ENCODE results near the gene PIK3R6.

The PIK3R6 gene

GRCh38 chr17:8837563-8838075 is 29.9 kb downstream of the PIK3R6 start:
- H3K36me3 ChIP-seq (ENCODE audit: insufficient read depth), result no peaks in the 10 kb centered on the region
- no peak overlapping the region for H3K9ac ChIP-seq

GRCh38 chr17:8836821-8837562 is 30.5 kb downstream of the PIK3R6 start:
- Histone ChIP-seq H4K20me1 (ENCODE audit: insufficient read depth) (no peaks in the 10 kb centered on the region), H3K4me3 (IDR thresholded peaks at IDR 0.05; ENCODE audit: insufficient read depth, low read depth, low read length) (no peak overlapping the region), H3K27me3 (ENCODE audit: insufficient read depth, low read depth) (no peaks in the 10 kb centered on the region), H3K79me2 (ENCODE audit: insufficient read depth, low read depth) (no peaks in the 10 kb centered on the region), H3K4me2 (no peak overlapping the region), H3K9ac (no peak overlapping the region), H3K4me1 (ENCODE audit: low read depth, poor library complexity, severe bottlenecking) (no peaks in the 10 kb centered on the region), H2AFZ (ENCODE audit: low read depth) (no peak overlapping the region), H3K36me3 (ENCODE audit: insufficient read depth) (no peaks in the 10 kb centered on the region), H3K27ac (no peak overlapping the region)
- TF ChIP-seq, protein P1, sequence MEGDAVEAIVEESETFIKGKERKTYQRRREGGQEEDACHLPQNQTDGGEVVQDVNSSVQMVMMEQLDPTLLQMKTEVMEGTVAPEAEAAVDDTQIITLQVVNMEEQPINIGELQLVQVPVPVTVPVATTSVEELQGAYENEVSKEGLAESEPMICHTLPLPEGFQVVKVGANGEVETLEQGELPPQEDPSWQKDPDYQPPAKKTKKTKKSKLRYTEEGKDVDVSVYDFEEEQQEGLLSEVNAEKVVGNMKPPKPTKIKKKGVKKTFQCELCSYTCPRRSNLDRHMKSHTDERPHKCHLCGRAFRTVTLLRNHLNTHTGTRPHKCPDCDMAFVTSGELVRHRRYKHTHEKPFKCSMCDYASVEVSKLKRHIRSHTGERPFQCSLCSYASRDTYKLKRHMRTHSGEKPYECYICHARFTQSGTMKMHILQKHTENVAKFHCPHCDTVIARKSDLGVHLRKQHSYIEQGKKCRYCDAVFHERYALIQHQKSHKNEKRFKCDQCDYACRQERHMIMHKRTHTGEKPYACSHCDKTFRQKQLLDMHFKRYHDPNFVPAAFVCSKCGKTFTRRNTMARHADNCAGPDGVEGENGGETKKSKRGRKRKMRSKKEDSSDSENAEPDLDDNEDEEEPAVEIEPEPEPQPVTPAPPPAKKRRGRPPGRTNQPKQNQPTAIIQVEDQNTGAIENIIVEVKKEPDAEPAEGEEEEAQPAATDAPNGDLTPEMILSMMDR (conservative IDR thresholded peaks at IDR 0.05; ENCODE audit: low read depth, low read length), result no peak

More at GRCh38 chr17:8837563-8838075, 29.9 kb downstream of the PIK3R6 start:
- Histone ChIP-seq H3K4me3 (IDR thresholded peaks at IDR 0.05; ENCODE audit: insufficient read depth, low read depth, low read length) (no peak overlapping the region), H3K27me3 (ENCODE audit: insufficient read depth, low read depth) (no peaks in the 10 kb centered on the region), H4K20me1 (ENCODE audit: insufficient read depth) (no peaks in the 10 kb centered on the region), H3K4me2 (no peak overlapping the region), H3K4me1 (ENCODE audit: low read depth, poor library complexity, severe bottlenecking) (no peaks in the 10 kb centered on the region), H2AFZ (ENCODE audit: low read depth) (no peak overlapping the region), H3K27ac (no peak overlapping the region), H3K79me2 (ENCODE audit: insufficient read depth, low read depth) (no peaks in the 10 kb centered on the region)
- TF ChIP-seq, protein P1 (conservative IDR thresholded peaks at IDR 0.05; ENCODE audit: low read depth, low read length), result no peak

GRCh38 chr17:8835631-8836364 is 31.7 kb downstream of the PIK3R6 start:
- no peaks in the 10 kb centered on the region for H3K36me3 ChIP-seq (ENCODE audit: insufficient read depth)
- TF ChIP-seq, protein P1 (conservative IDR thresholded peaks at IDR 0.05; ENCODE audit: low read depth, low read length), result no peak
- H3K4me2 ChIP-seq, result no peak overlapping the region
- no peaks in the 10 kb centered on the region for H3K4me1 ChIP-seq (ENCODE audit: low read depth, poor library complexity, severe bottlenecking)
- no peaks in the 10 kb centered on the region for H3K27me3 ChIP-seq (ENCODE audit: insufficient read depth, low read depth)
- H3K9ac ChIP-seq, result no peak overlapping the region
- no peak overlapping the region for H3K27ac ChIP-seq
- no peaks in the 10 kb centered on the region for H4K20me1 ChIP-seq (ENCODE audit: insufficient read depth)
- H3K4me3 ChIP-seq (IDR thresholded peaks at IDR 0.05; ENCODE audit: insufficient read depth, low read depth, low read length), result no peak overlapping the region
- H2AFZ ChIP-seq (ENCODE audit: low read depth), result no peak overlapping the region
- no peaks in the 10 kb centered on the region for H3K79me2 ChIP-seq (ENCODE audit: insufficient read depth, low read depth)

DNA sequence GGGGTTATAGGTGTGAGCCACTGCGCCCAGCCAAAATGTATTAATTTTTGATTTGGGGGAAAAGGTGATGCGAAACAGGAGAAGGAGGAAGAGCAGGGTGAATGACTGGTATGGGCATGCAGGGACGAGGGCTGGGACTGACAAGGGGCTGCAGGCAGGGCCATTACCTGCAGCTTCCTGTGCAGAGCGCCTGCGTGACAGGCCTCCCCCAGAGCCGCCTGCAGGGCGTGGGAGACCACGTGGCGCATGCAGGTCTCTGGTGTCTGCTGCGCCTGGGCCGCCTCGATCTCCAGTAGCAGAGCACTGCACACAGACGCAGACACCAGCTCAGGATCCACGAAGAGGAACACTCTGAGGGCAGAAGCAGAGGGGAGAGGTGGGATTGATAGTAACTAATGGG is 32.4 kb downstream of the PIK3R6 start:
- TF ChIP-seq, protein P1 (conservative IDR thresholded peaks at IDR 0.05; ENCODE audit: low read depth, low read length), result no peak
- Histone ChIP-seq H2AFZ (ENCODE audit: low read depth) (no peak overlapping the region), H3K79me2 (ENCODE audit: insufficient read depth, low read depth) (no peaks in the 10 kb centered on the region), H3K9ac (no peak overlapping the region), H3K27ac (no peak overlapping the region), H3K36me3 (ENCODE audit: insufficient read depth) (no peaks in the 10 kb centered on the region), H3K4me1 (ENCODE audit: low read depth, poor library complexity, severe bottlenecking) (no peaks in the 10 kb centered on the region), H3K4me3 (IDR thresholded peaks at IDR 0.05; ENCODE audit: insufficient read depth, low read depth, low read length) (no peak overlapping the region), H4K20me1 (ENCODE audit: insufficient read depth) (no peaks in the 10 kb centered on the region), H3K4me2 (no peak overlapping the region), H3K27me3 (ENCODE audit: insufficient read depth, low read depth) (no peaks in the 10 kb centered on the region)
